ENCODE results near the gene AKNA.

The AKNA gene

GRCh38 chr9:114404531-114404930 is 16.7 kb upstream of the AKNA start:
- FAIRE-seq (no peak), DNase-seq (ENCODE audit: insufficient read length, low spot score) (no peak)
- no peak for TF ChIP-seq CTCF (IDR thresholded peaks at IDR 0.05; ENCODE audit: insufficient read depth, missing control alignments)

- TF ChIP-seq CTCF (IDR thresholded peaks at IDR 0.05; ENCODE audit: insufficient read depth, missing control alignments): no peak
- FAIRE-seq: peak; percentile 75
- peak; percentile 79 for DNase-seq (ENCODE audit: insufficient read length, low spot score)
Measured at GRCh38 chr9:114403153-114403756, 15.5 kb upstream of the AKNA start.

DNA sequence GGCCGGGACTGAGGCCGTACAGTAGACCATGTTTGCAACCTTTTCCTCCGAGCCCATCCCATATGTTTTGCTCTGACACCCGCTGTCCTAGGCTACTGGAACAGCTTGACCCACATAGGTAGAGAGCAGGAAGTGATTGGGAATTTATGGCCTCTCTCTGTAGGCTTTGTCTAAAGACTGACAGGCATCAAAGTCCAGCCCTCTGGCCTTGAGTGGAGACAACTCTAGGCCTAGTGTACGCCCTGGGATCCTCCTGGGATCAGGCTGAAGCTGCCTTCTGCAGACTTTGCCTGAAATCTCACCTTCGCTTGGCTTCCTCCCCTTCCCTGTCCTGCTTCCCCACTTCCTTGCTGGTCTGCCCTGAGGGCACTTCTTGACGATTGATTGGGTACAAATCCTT is 13.6 kb upstream of the AKNA start:
- no peak for TF ChIP-seq CTCF (IDR thresholded peaks at IDR 0.05; ENCODE audit: insufficient read depth, missing control alignments)
- DNase-seq (ENCODE audit: insufficient read length, low spot score): no peak
- no peak for FAIRE-seq

DNA sequence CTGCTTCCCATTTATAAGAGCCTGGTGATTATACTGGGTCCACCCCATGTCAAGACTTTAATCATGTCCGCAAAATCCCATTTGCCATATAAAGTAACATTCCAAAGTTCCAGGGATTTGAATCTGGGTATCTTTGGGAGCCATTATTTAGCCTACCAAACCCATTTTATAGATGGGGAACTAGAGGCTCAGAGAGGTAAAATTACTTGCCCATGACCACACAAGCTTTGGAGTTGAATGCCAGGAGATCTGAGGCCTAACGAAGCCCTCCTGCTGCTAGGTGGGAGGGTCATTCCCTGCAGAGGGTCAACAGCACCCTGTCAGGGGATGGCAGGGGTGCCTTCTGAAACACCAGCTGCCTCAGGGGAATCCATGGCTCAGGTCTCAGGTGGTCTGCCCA is 13.0 kb upstream of the AKNA start:
- no peak for TF ChIP-seq CTCF (IDR thresholded peaks at IDR 0.05; ENCODE audit: insufficient read depth, missing control alignments)
- DNase-seq (ENCODE audit: insufficient read length, low spot score): no peak
- no peak for FAIRE-seq

GRCh38 chr9:114400219-114400618 is 12.4 kb upstream of the AKNA start:
- DNase-seq (ENCODE audit: insufficient read length, low spot score) (no peak), FAIRE-seq (no peak)

DNA sequence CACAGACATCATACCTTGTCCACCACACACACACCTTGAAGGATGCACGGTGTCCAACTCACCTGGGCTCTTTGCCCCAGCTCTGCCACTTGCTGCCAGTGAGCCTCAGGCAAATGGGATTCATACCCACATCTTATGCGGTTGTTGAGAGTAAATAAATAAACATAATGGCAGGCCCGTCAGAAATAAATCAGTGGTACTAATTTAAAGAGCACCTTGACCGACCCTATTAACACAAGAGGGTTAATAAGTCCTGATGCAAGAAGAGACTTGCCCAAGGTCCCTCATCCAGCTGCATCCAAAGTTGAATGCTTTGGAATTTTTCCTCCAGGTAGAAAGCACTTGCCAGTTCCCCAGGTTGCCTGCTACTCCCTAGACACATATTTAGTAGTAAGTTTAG is 11.6 kb upstream of the AKNA start:
- DNase-seq (ENCODE audit: insufficient read length, low spot score): no peak

More at GRCh38 chr9:114400219-114400618, 12.4 kb upstream of the AKNA start:
- TF ChIP-seq CTCF (IDR thresholded peaks at IDR 0.05; ENCODE audit: insufficient read depth, missing control alignments): no peak

More for the DNA sequence above, 11.6 kb upstream of the AKNA start:
- FAIRE-seq: no peak
- TF ChIP-seq CTCF (IDR thresholded peaks at IDR 0.05; ENCODE audit: insufficient read depth, missing control alignments): no peak

All from D721Med (cell line).